ENCODE data around the gene TXNRD1.

The TXNRD1 gene

GRCh38 chr12:104215638-104216297, at the start of gene TXNRD1:
TSS of gene TXNRD1 (plus strand) at chr12:104215779. CDS start at chr12:104215803, 24 bp downstream.
- TF ChIP-seq TCF4 (CRISPR knock-in tag; IDR thresholded peaks at IDR 0.05; ENCODE audit: borderline replicate concordance) (no peak), ARNTL (CRISPR knock-in tag; IDR thresholded peaks at IDR 0.05; ENCODE audit: borderline replicate concordance, low read depth) (no peak), ESRRG (CRISPR knock-in tag; IDR thresholded peaks at IDR 0.05) (no peak), ISL1 (CRISPR knock-in tag; IDR thresholded peaks at IDR 0.05) (no peak), CSDC2 (CRISPR knock-in tag; IDR thresholded peaks at IDR 0.05) (no peak), BACH2 (CRISPR knock-in tag; IDR thresholded peaks at IDR 0.05; ENCODE audit: borderline replicate concordance) (no peak), RARB (CRISPR knock-in tag; IDR thresholded peaks at IDR 0.05) (no peak), ZNF8 (CRISPR knock-in tag; IDR thresholded peaks at IDR 0.05) (no peak), CSRNP3 (CRISPR knock-in tag; IDR thresholded peaks at IDR 0.05) (no peak), SNAI2 (CRISPR knock-in tag; IDR thresholded peaks at IDR 0.05) (no peak), TOX (CRISPR knock-in tag; IDR thresholded peaks at IDR 0.05; ENCODE audit: borderline replicate concordance) (no peak), GLIS3 (CRISPR knock-in tag; IDR thresholded peaks at IDR 0.05) (no peak), OSR1 (CRISPR knock-in tag; IDR thresholded peaks at IDR 0.05) (no peak), ZFP30 (CRISPR knock-in tag; IDR thresholded peaks at IDR 0.05) (no peak), PATZ1 (CRISPR knock-in tag; IDR thresholded peaks at IDR 0.05; ENCODE audit: borderline replicate concordance) (no peak), ZNF565 (CRISPR knock-in tag; conservative IDR thresholded peaks at IDR 0.05; ENCODE audit: low read depth) (no peak)
- TF ChIP-seq, protein P1, sequence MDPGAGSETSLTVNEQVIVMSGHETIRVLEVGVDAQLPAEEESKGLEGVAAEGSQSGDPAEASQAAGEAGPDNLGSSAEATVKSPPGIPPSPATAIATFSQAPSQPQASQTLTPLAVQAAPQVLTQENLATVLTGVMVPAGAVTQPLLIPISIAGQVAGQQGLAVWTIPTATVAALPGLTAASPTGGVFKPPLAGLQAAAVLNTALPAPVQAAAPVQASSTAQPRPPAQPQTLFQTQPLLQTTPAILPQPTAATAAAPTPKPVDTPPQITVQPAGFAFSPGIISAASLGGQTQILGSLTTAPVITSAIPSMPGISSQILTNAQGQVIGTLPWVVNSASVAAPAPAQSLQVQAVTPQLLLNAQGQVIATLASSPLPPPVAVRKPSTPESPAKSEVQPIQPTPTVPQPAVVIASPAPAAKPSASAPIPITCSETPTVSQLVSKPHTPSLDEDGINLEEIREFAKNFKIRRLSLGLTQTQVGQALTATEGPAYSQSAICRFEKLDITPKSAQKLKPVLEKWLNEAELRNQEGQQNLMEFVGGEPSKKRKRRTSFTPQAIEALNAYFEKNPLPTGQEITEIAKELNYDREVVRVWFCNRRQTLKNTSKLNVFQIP (CRISPR knock-in tag; IDR thresholded peaks at IDR 0.05; ENCODE audit: borderline replicate concordance, low read depth): no peak
- no peak for ATAC-seq

- ATAC-seq: no peak
Measured at GRCh38 chr12:104165801-104166200, 49.8 kb upstream of the TXNRD1 start.

More at GRCh38 chr12:104165801-104166200, 49.8 kb upstream of the TXNRD1 start:
- TF ChIP-seq, protein P1 (CRISPR knock-in tag; IDR thresholded peaks at IDR 0.05; ENCODE audit: borderline replicate concordance, low read depth): no peak
- TF ChIP-seq PPARA (CRISPR knock-in tag; IDR thresholded peaks at IDR 0.05; ENCODE audit: borderline replicate concordance) (no peak), ZNF8 (CRISPR knock-in tag; IDR thresholded peaks at IDR 0.05) (no peak), ESRRG (CRISPR knock-in tag; IDR thresholded peaks at IDR 0.05) (no peak), ARNTL (CRISPR knock-in tag; IDR thresholded peaks at IDR 0.05; ENCODE audit: borderline replicate concordance, low read depth) (no peak), CSDC2 (CRISPR knock-in tag; IDR thresholded peaks at IDR 0.05) (no peak), ZNF70 (CRISPR knock-in tag; IDR thresholded peaks at IDR 0.05) (no peak), RARB (CRISPR knock-in tag; IDR thresholded peaks at IDR 0.05) (no peak), TSHZ2 (CRISPR knock-in tag; IDR thresholded peaks at IDR 0.05) (no peak), TOX (CRISPR knock-in tag; IDR thresholded peaks at IDR 0.05; ENCODE audit: borderline replicate concordance) (no peak), ISL1 (CRISPR knock-in tag; IDR thresholded peaks at IDR 0.05) (no peak), OSR1 (CRISPR knock-in tag; IDR thresholded peaks at IDR 0.05) (no peak), CREB5 (CRISPR knock-in tag; IDR thresholded peaks at IDR 0.05; ENCODE audit: low read depth) (no peak), ZFP3 (CRISPR knock-in tag; IDR thresholded peaks at IDR 0.05) (no peak), ZC3H10 (CRISPR knock-in tag; IDR thresholded peaks at IDR 0.05) (no peak), GLIS3 (CRISPR knock-in tag; IDR thresholded peaks at IDR 0.05) (no peak)

Data from SK-N-SH treated with all-trans-retinoic acid at 6 μM for 48 hours (cell line).